Embryonic facial prominence (tissue), 1 donor: ENCODE results near the gene FLACC1.

Experiments
- DNase-seq: peaks from one replicate; pipeline ENCODE4 v3.0.0-alpha.2; 2016; ENCODE audit errors: extremely low spot score

Gene FLACC1

GRCh38 chr2:201275990-201276389 is 81.2 kb downstream of the FLACC1 start:
- DNase-seq, result no peak

GRCh38 chr2:201275069-201275468 is 82.1 kb downstream of the FLACC1 start:
- DNase-seq, result no peak

- DNase-seq, result no peak
Measured at GRCh38 chr2:201273330-201273983, 83.7 kb downstream of the FLACC1 start.

- no peak for DNase-seq
Measured at GRCh38 chr2:201271917-201272316, 85.2 kb downstream of the FLACC1 start.

- DNase-seq, result no peak
Measured at GRCh38 chr2:201270293-201271001, 86.7 kb downstream of the FLACC1 start.

GRCh38 chr2:201269764-201270163 is 87.4 kb downstream of the FLACC1 start:
- no peak for DNase-seq

GRCh38 chr2:201267278-201268030 is 89.7 kb downstream of the FLACC1 start:
- DNase-seq, result no peak

- DNase-seq, result no peak
Measured at GRCh38 chr2:201266629-201267028, 90.5 kb downstream of the FLACC1 start.

- DNase-seq, result no peak
Measured at GRCh38 chr2:201264472-201265173, 92.5 kb downstream of the FLACC1 start.

- no peak for DNase-seq
Measured at GRCh38 chr2:201263779-201264178, 93.4 kb downstream of the FLACC1 start.

- DNase-seq, result no peak
Measured at GRCh38 chr2:201262718-201263117, 94.4 kb downstream of the FLACC1 start.

- no peak for DNase-seq
Measured at GRCh38 chr2:201261906-201262305, 95.2 kb downstream of the FLACC1 start.

GRCh38 chr2:201261471-201261870 is 95.7 kb downstream of the FLACC1 start:
- DNase-seq, result no peak

GRCh38 chr2:201260302-201260800 is 96.8 kb downstream of the FLACC1 start, which contains the start of gene CASP8:
Gene CASP8 (plus strand): TSS chr2:201260536. CDS start chr2:201266487, 5,951 bp downstream.
- DNase-seq, result no peak

- DNase-seq, result no peak
Measured at GRCh38 chr2:201258666-201259615, 98.2 kb downstream of the FLACC1 start.

GRCh38 chr2:201257956-201258665 is 99.0 kb downstream of the FLACC1 start:
- peak; percentile 54 for DNase-seq

GRCh38 chr2:201257381-201257955 is 99.7 kb downstream of the FLACC1 start:
- no peak for DNase-seq

GRCh38 chr2:201256082-201256481 is 101.1 kb downstream of the FLACC1 start:
- DNase-seq, result no peak

- no peak for DNase-seq
Measured at GRCh38 chr2:201255408-201256033, 101.6 kb downstream of the FLACC1 start.
